Raji (cell line): ENCODE results near the gene SGSM2.

Experiments used
- POLR2A ChIP-seq: IDR thresholded peaks from 2 replicates; pipeline ENCODE4 v1.6.1; 2011; ENCODE audit warnings: low read depth, low read length, control low read depth; ENCODE audit not compliant: insufficient read depth

The SGSM2 gene

DNA sequence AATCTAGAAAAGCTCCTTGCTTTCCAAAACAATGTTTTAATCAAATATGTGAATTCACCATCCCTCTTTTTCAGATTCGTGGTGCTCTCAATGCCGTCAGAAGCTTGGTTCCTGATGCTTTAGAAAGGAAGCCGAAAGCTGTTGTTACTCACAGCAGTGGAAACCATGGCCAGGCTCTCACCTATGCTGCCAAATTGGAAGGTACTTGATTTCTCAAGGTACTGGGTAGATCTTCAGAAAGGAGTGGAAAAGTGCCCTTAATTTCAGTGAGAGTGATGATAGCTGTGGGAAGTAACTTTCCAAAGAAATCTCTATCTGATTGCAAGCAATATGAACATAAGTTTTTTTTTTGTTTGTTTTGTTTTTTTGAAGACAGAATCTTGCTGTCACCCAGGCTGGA, 19.5 kb upstream of the SGSM2 start:
- TF ChIP-seq POLR2A, result no peak

DNA sequence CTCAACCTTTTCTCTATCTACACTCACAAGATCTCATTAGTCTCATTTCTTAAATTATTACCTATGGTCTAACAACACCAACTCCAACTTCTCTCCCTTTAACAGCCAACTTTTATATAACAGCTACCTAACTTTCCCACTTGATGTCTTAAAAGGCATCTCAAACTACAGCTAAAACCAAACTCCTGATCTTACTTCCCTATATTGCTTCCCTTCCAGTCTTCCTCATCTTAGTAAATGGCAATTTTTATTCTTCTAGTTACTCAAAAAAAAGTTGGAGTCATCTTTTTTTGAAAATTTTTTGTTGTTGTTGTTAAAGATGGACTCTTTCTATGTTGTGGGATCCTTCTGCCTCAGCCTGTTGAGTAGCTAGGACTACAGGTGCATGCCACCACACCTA, 18.2 kb upstream of the SGSM2 start:
- no peak for TF ChIP-seq POLR2A

DNA sequence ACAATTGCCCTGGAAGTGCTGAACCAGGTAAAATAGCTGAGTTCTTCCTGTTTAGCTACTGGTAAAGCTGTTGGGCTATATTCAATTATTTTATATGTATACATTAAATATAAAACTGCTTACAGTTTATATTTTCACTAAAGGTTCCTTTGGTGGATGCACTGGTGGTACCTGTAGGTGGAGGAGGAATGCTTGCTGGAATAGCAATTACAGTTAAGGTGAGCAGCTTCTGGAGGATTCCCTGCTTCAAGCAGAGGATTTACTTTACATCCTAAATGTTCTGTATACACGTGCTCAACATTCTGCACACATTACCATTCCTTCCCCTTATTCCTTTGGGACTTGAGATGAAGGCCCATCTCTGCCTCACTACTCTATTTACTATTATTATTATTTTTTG, 15.9 kb upstream of the SGSM2 start:
- no peak for TF ChIP-seq POLR2A

DNA sequence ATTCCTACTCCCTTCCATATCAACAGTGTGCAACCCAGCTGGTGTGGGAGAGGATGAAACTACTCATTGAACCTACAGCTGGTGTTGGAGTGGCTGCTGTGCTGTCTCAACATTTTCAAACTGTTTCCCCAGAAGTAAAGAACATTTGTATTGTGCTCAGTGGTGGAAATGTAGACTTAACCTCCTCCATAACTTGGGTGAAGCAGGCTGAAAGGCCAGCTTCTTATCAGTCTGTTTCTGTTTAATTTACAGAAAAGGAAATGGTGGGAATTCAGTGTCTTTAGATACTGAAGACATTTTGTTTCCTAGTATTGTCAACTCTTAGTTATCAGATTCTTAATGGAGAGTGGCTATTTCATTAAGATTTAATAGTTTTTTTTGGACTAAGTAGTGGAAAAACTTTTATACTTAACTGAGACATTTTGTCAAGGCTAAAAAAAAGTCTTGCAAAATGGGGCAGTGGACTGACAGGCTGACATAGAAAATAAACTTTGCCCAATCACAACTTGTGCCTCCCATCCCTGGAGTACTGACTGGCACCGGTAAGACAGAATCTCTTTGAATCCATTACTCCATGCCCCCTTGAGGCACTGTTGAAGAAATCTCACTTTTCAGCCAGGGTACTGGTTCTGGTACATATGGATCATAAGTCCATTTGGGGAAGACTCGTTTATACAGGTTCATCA, 13.5 kb upstream of the SGSM2 start:
- TF ChIP-seq POLR2A, result no peak

DNA sequence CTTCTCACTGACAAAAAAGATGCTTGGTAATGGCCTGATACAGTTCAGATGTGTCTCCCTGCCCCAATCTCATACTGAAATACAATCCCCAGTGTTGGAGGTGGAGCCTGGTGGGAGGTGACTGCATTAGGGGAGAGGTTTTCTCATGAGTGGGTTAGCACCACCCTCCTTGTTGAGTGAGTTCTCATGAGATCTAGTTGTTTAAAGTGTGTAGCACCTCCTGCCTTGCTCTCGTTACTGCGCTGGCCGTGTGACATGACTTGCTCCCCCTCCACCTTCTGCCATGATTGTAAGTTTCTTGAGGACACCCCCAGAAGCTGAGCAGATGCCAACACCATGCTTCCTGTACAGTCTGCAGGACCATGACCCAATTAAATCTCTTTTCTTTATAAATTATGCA, 6.0 kb upstream of the SGSM2 start:
- TF ChIP-seq POLR2A, result no peak

DNA sequence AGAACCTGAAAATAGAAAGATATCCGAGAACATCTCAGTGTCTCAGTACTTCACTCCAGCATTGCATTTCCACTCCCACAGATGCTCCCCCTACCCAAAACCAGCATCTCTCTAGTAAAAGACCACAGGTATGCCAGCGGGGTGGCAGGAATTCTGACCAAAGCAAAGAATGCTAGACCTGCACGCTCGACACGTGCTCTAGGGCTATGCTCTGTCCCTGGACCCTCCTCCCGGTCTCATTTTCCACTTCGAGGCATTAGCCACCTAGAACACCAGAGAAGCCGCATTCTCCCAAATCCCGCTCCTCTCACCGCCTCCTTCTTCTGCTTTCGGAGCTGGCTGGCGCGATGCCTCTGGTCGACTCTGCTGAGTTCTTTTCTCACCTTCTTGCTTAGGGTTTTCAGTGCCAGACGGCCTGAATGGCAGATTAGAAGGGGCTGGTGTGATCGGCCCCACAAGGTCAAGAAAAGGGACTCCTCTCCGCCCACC, 1.5 kb upstream of the SGSM2 start:
- no peak for TF ChIP-seq POLR2A

DNA sequence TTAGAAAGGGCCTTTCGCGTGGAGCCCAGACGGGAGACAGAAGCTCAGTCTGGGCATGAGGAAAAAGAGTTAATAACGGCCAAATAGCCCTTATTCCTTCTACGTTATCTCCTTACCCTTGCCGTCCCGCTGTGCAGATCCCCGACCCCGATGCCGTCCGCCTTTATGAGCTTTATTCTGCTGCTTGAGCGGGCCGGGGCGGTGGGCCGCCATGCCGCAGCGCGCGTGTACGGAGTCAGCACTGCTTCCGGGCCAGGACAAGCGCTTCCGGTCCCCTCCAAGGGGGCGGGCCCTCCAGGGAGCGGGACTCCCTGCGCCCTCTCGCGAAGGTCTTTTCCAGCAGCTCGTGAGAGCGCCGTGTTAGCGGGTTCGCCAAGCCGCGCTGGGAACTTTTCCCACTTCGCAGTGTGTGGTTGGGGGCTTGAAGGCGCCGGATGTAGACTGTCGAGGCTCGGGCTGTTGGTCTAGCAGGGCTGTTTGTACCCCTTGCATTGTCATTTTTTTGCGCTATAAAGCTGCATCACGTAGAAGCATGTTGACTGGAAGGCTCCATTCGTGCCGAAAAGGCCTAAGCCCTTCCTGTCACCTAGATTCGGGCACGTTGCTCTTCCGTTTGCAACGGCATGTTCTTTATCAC, 968 bp upstream of the SGSM2 start, which contains the start of gene TSR1:
TSS of gene TSR1 (minus strand) at position 243 of the 637 bp plus-strand sequence. CDS start at position 213, 30 bp downstream.
- TF ChIP-seq POLR2A, result peak; percentile 96

DNA sequence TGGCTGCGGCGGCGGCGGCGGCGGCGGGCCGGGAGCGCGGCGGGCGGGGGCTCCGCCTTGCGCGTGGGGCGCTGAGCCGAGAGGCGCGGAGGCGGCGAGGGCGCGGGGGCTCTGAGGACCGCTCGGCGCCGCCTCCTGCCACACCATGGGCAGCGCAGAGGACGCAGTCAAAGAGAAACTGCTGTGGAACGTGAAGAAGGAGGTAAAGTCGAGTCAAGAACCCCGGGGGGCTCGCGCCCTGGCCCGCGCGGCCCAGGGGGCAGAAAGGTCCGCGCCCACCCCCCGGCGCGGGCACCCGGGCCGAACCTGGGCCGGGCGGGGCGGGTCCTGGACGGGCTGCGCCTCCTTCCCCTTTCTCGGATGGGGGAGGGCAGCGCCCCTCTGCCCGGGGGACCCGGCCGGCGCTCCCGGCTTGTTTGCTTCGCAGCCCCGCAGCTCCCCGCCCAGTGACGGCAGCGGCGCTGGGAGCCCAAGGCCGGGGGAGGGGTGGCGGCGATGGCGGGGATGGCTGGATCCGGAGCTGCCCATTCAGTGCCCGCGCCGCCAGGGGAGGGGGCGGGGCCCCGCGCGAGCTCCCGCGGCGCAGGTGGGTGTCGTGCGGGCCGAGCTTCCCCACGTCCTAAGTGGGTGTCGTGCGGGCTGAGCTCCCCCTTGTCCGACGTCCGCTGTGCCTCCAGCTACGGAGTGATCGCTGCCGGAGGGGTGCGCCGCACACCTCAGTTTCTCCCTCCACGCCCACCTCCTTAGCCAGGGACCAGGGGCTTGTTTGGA, 428 bp downstream of the SGSM2 start:
- TF ChIP-seq POLR2A, result no peak

DNA sequence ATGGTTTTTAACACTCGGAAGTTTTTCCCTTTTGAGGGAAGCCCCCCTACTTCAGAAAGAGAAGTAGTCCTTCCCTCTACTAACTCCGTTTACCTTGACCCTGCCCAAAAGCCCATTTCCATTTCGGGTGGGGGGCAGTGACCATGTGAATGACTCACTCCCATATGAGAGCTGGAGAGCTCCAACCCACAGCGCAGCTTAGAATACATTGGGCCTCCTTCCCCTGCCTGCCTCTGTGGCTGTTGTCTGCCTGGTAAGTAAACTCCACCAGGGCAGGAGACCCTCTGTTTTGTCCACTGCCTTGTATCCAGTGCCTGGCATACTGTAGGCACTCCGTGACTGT, 985 bp downstream of the SGSM2 start:
- TF ChIP-seq POLR2A, result no peak

DNA sequence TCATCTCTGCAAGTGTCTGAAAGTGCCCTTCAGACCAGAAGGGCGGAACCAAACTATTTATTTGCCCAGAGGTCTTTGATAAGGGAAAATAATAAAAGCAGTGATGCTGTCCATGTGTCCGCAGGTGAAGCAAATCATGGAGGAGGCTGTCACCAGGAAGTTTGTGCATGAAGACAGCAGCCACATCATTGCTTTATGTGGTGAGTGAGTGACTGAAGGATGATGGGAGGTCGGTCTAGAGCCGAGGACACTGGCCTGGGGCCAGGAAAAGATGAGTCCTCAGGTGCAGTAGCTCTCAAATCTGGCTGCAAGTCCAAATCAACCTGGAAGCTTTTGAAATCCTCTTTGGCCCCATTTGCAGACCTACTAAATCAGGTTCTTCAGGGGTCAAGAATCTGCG, 6.1 kb downstream of the SGSM2 start:
- TF ChIP-seq POLR2A, result no peak

DNA sequence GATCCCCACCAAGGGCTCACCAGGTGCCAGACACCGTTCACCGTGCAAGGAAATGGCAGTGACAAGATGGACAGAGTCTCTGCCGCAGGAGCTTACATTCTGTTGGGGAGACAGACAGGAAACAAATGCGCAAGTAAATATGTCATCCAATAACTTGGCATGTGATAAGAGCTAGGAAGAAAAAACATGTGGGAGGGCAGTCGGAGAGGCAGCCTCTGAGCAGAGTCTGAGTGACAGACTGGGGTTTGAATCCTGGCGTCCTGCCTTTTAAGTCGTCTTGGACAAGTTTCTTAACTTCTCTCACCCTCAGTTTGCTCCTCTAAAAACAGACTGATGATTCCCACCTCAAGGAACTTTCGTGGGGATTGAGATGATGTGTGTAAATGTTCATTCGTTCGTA, 7.2 kb downstream of the SGSM2 start:
- TF ChIP-seq POLR2A, result no peak

DNA sequence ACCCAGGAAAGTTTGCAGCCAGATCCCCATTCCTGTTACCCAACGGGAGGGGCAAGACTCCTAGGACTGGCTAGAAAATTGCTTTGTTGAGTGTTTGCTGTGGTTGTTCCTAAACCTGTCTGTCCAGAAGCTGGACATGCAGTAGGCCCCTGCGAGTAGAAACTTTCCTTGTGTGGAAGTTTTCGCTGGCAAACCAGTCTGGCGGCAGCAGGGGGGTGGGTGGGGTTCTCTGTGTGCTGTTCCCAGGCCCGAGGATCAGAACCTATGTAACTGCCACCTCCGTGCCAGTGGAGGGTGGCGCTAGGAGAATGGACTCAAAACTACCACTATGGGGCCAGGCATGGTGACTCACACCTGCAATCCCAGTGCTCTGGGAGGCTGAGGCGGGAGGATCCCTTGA, 9.2 kb downstream of the SGSM2 start:
- TF ChIP-seq POLR2A, result no peak

DNA sequence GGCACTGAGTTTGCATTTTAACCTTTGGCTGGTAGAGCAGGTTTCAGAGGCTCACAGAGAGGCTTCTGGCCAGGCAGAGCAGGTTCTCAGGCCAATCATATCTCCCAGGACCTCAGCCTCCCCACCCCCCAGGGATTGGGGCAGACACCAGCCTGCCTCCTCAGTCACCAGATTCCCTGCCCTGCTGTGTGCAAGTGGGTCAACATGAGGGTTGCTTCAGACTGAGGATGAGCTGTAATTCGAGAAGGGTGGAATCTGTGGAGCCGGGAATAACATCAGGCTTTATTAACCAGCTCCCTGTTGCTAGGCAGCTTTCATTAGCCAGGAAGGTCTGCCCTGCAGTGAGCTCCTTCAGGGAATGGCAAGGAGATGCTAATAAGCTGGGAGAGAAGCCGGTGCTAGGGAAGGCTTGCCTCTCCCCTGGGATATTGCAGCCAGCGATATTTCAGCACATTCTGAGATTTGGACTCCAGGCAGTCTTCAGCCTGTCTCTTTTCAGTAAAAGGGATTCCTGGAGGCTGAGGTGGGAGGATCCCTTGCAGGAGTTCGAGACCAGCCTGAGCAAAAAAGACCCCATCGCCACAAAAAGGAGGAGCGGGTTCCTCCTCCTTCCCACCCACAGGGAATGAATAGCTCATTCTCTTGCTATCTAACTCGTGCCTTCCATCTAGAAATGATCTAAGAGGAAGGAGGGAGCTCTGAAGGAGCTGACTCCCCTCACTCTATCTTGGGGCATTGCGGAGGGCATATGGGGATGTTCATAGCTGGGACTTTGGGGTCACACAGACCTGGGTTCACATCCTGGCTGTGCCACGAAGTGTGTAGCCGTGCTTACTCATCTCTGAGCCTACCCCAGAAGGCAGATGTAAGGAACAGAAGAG, 10.7 kb downstream of the SGSM2 start:
- no peak for TF ChIP-seq POLR2A

DNA sequence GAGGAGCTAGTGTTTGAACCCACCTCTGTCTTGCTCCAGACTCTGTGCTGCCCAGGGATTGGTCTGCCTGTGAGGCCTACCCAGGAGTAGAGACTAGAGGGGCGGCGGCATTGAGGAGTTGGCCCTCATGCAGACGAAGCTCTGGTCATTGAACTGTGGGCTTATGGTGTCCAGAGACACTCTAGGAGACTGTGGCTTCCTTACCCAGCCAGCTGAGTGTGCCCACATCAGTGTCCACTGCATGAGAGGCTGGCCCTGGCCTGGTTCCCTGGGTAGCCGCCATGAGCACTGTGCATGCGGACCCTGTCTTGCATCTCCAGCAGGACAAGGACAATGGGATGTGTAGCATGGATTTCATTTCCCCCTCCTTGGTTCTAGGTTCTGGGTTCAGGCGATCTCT, 14.0 kb downstream of the SGSM2 start:
- no peak for TF ChIP-seq POLR2A

DNA sequence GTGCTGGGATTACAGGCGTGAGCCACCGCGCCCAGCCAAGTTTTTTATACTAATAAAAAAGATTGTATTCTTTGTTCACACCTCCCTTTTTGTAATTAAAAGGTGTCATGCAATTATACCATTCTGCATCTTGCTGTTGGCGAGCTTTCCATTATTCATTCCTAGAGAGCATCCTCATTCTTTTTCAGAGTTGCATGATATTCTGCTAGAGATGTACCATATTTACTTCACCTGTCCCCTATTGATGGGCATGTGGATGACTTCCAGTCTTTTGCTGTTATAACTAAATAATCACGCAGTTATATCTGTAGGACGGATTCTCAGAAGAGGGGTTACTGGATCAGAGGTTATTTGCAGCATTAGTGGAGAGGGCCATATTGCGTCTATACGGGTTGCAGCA, 17.0 kb downstream of the SGSM2 start:
- TF ChIP-seq POLR2A, result no peak
